Stomach (tissue), 9 donors: ENCODE data around the gene ZDBF2. TPM values are rescaled to one million over a fixed set of nuclear protein-coding genes. Genes with fewer than 3 reads are reported as not detected.
"Not testable (repeated sequence)": the region's sequence is repeated elsewhere in the genome, so short reads cannot be mapped to it uniquely, and the experiment has no call there.

Experiments
- DNase-seq, 2 donors: peaks; one replicate each; pipeline versions ENCODE4 v3.0.0 to v3.0.0-alpha.2; 2013 to 2019
- H3K27ac ChIP-seq, 5 donors: fragments of 200-600 bp in 4 of 5; sonication (generic) in 4 of 5; one replicate each; pipeline ENCODE4 v1.5.1; 2013 to 2019; ENCODE audit warnings: mild to moderate bottlenecking in 1 of 5, moderate library complexity in 1 of 5
- H3K27me3 ChIP-seq, 3 donors: fragments of 200-600 bp; sonication (generic); one replicate each; pipeline ENCODE4 v1.5.1; 2017 to 2019; ENCODE audit warnings: mixed run types in 1 of 3
- H3K36me3 ChIP-seq, 4 donors: fragments of 200-600 bp; sonication (generic); 1 replicate in 3 of 4; 2 replicates in 1 of 4; pipeline ENCODE4 v1.5.1; 2016 to 2019
- H3K4me1 ChIP-seq, 4 donors: fragments of 200-600 bp; sonication (generic); one replicate each; pipeline ENCODE4 v1.5.1; 2016 to 2019
- H3K4me3 ChIP-seq, 4 donors: fragments of 200-600 bp; sonication (generic) in 3 of 4; one replicate each; pipeline ENCODE4 v1.5.1; 2016 to 2019; ENCODE audit warnings: mild to moderate bottlenecking in 1 of 4
- H3K9me3 ChIP-seq, 4 donors: fragments of 200-600 bp; sonication (generic); one replicate each; pipeline ENCODE4 v1.5.1; 2016 to 2019
- EP300 ChIP-seq: sonication (generic); formaldehyde crosslinking; IDR thresholded peaks from one replicate; pipeline ENCODE4 v1.6.1; 2017; ENCODE audit warnings: antibody characterized with exemption
- POLR2A ChIP-seq, 4 donors: fragments of 450-650 bp; IDR thresholded peaks; one replicate each; pipeline ENCODE4 v1.6.1; 2016; ENCODE audit warnings: antibody characterized with exemption in 4 of 4, control low read depth in 2 of 4, mild to moderate bottlenecking in 1 of 4, moderate library complexity in 1 of 4
- POLR2AphosphoS5 ChIP-seq, 3 donors: sonication (generic); formaldehyde crosslinking; IDR thresholded peaks; one replicate each; pipeline ENCODE4 v1.6.1; 2016; ENCODE audit warnings: antibody characterized with exemption in 3 of 3
- WGBS, 5 donors: extraction: QIAGEN DNeasy Blood & Tissue Kit in 3 of 5; methylation state at CpG; one replicate each; pipeline versions ENCODE4 v1.1.5 to v1.1.7; 2013 to 2018; 5-methylcytosine and 5-hydroxymethylcytosine counted together
- intact Hi-C: fragments of 100-400 bp; cut with DNase I; formaldehyde crosslinking; loops from one replicate; pipeline ENCODE4 v1.15.1; 2023; ENCODE audit warnings: low total_unique reads
- polyA plus RNA-seq, 3 donors: library from polyadenylated mRNA; stranded (reverse); fragments of 200-250 nt; gene quantifications; one replicate each; pipeline ENCODE4 v1.2.3, GENCODE V29; 2013
- total RNA-seq, 5 donors: library from RNA; depleted of rRNA; stranded (reverse); fragments of >200 nt; gene quantifications; one replicate each; pipeline versions ENCODE4 v1.1.0 to v1.2.3, GENCODE V29; 2014 to 2016
- TF ChIP-seq, protein P1 (sequence below), 7 experiments: fragments of 450-650 bp in 4 of 7; fragments of 200-600 bp in 3 of 7; sonication (generic) in 3 of 7; IDR thresholded peaks; one replicate each; pipeline ENCODE4 v1.5.1; 2016 to 2019; ENCODE audit warnings: antibody characterized with exemption in 7 of 7, control low read depth in 2 of 7, mild to moderate bottlenecking in 1 of 7
- donor health status: healthy with polysubstance abuse.
- donor health status: Bipolar disorder and iron deficiency.
- donor health status: healthy.

The ZDBF2 gene
- total and polyA plus RNA-seq, 8 donors = 0.93 to 38.5 (median 6.5) TPM

DNA sequence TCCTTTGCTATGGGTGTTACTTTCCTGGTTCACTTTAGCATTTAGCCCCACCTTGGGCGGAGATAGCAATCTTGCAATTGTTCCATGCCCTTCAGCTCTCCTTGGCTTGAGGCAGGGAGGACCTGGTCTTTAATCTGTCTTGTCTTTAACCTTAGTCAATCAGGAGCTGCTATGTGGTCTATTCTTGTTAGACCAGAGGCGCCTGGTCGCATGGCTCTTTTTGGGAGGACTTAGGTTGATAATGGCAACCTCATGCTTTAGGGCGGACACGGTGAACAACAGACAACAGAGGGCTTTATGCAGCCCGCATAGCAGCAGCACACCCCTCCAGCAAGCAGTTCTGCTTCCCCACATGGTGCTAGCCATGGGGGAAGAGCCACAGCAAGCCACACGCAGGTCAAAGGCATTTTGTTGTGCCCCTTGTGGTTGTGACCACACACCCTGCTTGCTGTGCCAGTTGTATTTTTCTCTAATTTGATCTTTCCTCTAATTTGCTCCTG, 17.7 kb upstream of the ZDBF2 start:
- Histone ChIP-seq H3K4me3 (no peak overlapping the region), H3K9me3 (peaks cover 0 to 4% (median 0%) of the 10 kb centered on the region in 4 donors), H3K4me1 (no peaks in the 10 kb centered on the region), H3K27me3 (peaks cover 0 to 100% (median 74%) of the 10 kb centered on the region in 3 donors), H3K36me3 (no peaks in the 10 kb centered on the region), H3K27ac (no peak overlapping the region)
- TF ChIP-seq POLR2AphosphoS5 (IDR thresholded peaks at IDR 0.05) (no peak), POLR2A (IDR thresholded peaks at IDR 0.05) (no peak), EP300 (no peak)
- TF ChIP-seq, protein P1, sequence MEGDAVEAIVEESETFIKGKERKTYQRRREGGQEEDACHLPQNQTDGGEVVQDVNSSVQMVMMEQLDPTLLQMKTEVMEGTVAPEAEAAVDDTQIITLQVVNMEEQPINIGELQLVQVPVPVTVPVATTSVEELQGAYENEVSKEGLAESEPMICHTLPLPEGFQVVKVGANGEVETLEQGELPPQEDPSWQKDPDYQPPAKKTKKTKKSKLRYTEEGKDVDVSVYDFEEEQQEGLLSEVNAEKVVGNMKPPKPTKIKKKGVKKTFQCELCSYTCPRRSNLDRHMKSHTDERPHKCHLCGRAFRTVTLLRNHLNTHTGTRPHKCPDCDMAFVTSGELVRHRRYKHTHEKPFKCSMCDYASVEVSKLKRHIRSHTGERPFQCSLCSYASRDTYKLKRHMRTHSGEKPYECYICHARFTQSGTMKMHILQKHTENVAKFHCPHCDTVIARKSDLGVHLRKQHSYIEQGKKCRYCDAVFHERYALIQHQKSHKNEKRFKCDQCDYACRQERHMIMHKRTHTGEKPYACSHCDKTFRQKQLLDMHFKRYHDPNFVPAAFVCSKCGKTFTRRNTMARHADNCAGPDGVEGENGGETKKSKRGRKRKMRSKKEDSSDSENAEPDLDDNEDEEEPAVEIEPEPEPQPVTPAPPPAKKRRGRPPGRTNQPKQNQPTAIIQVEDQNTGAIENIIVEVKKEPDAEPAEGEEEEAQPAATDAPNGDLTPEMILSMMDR (IDR thresholded peaks at IDR 0.05) = no peak
- 29 to 41% (median 38%) methylated on average over 7 of the region's 7 CpGs for WGBS, 5 donors
- no peak for DNase-seq
- intact Hi-C loops = no loop called here

DNA sequence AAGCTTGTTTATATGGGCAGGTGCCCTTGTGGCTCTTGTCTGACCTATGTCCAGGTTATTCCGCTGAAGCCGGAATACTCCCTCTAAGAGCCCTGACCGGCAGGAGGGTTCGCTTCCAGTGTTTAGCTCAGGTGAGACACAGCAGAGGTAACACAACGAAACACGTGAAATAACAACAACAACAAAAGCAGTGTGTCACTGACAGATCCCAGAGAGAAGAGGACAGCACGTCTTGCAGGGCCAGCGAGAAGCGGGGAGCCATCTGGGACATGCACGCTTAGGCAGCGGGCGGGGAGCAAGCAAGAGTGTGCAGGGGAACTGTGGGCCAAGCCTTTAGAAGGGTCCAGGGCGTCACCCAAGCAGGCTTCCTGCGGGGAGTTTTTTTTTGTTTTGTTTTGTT, 17.1 kb upstream of the ZDBF2 start:
- Histone ChIP-seq H3K9me3 (peaks cover 0 to 3% (median 0%) of the 10 kb centered on the region in 4 donors), H3K4me1 (no peaks in the 10 kb centered on the region), H3K4me3 (no peak overlapping the region), H3K27me3 (peaks cover 0 to 100% (median 80%) of the 10 kb centered on the region in 3 donors), H3K36me3 (no peaks in the 10 kb centered on the region), H3K27ac (no peak overlapping the region)
- WGBS, 5 donors = 44 to 65% (median 52%) methylated on average over 14 of the region's 14 CpGs
- TF ChIP-seq, protein P1 (IDR thresholded peaks at IDR 0.05) = no peak
- TF ChIP-seq EP300 = no peak
- intact Hi-C loops = no loop called here
- no peak for DNase-seq

DNA sequence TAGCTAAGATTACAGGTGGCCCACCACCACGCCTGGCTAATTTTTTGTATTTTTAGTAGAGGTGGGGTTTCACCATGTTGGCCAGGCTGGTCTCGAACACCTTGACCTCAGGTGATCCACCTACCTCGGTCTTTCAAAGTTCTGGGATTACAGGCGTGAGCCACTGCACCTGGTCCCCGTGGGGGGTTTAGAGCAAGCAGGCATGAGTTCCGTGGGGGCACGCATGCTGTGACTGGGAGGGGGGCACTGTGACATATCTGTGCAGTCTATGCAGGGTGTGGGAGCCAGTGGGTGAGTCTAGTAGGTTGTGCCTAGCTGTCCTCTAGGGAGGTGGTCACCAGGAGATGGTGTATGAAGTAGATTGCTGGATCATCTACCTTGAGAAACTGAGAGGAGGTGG, 16.6 kb upstream of the ZDBF2 start:
- Histone ChIP-seq H3K36me3 (no peaks in the 10 kb centered on the region), H3K27me3 (peaks cover 0 to 100% (median 85%) of the 10 kb centered on the region in 3 donors), H3K27ac (no peak overlapping the region), H3K4me3 (no peak overlapping the region), H3K4me1 (no peaks in the 10 kb centered on the region), H3K9me3 (no peaks in the 10 kb centered on the region)
- no peak for DNase-seq
- intact Hi-C loops = no loop called here
- TF ChIP-seq POLR2AphosphoS5 (IDR thresholded peaks at IDR 0.05) = no peak
- 50 to 69% (median 60%) methylated on average over 7 of the region's 7 CpGs for WGBS, 5 donors

DNA sequence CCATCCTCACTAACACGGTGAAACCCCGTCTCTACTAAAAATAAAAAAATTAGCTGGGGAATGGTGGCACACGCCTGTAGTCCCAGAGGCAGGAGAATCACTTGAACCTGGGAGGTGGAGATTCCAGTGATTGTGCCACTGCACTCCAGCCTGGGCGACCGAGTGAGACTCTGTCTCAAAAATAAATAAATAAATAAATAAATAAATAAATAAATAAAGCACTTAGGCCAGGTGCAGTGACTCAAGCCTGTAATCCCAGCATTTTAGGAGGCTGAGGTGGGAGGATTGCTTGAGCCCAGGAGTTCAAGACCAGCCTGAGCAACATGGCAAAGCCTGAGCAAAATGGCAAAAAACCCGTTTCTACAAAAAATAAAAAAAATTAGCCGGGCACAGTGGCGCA, 15.8 kb upstream of the ZDBF2 start:
- H3K4me3 ChIP-seq, H3K27ac ChIP-seq, intact Hi-C loops, H3K9me3 ChIP-seq, H3K4me1 ChIP-seq, H3K36me3 ChIP-seq, DNase-seq: not testable (repeated sequence)
- peaks cover 0 to 100% (median 86%) of the 10 kb centered on the region in 3 donors for H3K27me3 ChIP-seq
- 48 to 61% (median 54%) methylated on average over 8 of the region's 8 CpGs for WGBS, 5 donors

DNA sequence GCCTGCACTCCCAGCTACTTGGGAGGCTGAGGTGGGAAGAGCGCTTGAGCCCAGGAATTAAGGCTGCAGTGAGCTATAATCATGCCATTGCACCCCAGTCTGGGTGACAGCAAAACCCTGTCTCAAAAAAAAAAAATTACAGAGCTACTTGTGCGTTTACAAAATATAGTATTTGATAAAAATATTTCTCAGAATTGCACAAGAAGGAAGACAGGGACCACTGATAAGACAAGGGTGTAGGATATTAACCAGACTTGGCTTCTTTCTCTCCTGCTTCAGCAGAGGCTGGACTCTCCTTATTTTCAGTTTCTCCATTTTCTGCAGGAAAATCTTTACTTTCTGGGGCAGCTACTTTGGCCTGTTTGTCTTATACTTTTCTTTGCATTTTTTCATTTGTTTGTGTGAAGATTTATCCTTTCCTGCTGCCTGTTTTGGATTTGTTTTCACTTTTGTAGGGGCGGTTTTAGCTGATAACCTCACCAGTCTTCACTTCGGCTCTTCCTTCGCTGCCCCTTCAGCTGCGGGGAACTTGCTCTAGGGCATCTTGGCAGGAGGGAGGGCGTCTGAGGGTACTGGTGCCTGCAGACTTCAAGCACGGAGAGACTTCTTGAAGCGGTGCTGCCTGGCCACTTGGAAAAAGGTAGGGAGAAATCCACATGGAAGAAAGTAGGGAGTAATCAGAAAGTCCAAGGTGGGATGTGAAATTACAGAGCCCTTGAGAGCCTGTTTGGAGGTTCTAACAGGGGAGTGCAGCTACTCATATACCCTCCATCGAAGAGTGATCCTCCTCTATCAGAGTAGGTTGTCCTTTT, 14.9 kb upstream of the ZDBF2 start:
- peaks cover 0 to 100% (median 92%) of the 10 kb centered on the region in 3 donors for H3K27me3 ChIP-seq
- WGBS, 5 donors = 30 to 46% (median 35%) methylated on average over 10 of the region's 10 CpGs
- no peak for DNase-seq
- H3K9me3 ChIP-seq = no peaks in the 10 kb centered on the region
- peaks cover 0 to 4% (median 0%) of the 10 kb centered on the region in 4 donors for H3K4me1 ChIP-seq
- no peaks in the 10 kb centered on the region for H3K36me3 ChIP-seq
- TF ChIP-seq POLR2A (IDR thresholded peaks at IDR 0.05) = no peak
- TF ChIP-seq EP300 = no peak
- TF ChIP-seq POLR2AphosphoS5 (IDR thresholded peaks at IDR 0.05) = no peak
- TF ChIP-seq, protein P1 (IDR thresholded peaks at IDR 0.05) = no peak
- intact Hi-C loops = no loop called here
- no peak overlapping the region for H3K27ac ChIP-seq
- no peak overlapping the region for H3K4me3 ChIP-seq
